OCI-M2 (cell line): ENCODE data around the gene PARP3.

ENCODE experiments used
- DNase-seq: peaks from one replicate; lab custom pipeline; 2025; ENCODE audit not compliant: unreplicated experiment; lab: John Stamatoyannopoulos, UW

The PARP3 gene

DNA sequence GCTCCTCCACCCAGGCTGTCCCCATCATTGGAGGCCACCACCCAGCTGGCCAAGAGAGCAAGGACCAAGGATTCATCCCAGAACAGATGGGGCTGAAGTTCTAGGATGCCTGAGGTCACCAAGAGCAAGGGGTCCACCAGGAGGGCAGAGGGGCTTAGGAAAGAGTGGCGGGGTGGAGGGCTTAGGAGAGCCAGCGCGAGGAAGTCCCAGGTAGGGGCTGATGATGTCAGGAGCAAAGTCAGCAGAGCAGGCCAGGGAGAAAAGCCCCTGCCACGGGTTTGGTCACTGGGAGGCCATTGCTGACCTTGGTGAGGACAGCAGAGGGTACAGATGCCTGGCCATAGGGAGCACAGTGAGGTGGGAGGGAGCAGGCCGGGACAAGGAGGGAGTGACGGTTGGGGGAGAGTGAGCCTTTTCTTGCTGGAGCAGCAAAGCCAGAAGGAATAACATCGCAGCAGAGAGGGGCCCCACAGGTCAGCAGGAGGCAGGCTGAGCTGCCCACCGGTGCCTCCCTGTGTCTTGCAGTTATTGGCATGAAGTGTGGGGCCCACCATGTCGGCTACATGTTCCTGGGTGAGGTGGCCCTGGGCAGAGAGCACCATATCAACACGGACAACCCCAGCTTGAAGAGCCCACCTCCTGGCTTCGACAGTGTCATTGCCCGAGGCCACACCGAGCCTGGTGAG lies 5.2 kb downstream of the PARP3 start:
- no peak for DNase-seq

DNA sequence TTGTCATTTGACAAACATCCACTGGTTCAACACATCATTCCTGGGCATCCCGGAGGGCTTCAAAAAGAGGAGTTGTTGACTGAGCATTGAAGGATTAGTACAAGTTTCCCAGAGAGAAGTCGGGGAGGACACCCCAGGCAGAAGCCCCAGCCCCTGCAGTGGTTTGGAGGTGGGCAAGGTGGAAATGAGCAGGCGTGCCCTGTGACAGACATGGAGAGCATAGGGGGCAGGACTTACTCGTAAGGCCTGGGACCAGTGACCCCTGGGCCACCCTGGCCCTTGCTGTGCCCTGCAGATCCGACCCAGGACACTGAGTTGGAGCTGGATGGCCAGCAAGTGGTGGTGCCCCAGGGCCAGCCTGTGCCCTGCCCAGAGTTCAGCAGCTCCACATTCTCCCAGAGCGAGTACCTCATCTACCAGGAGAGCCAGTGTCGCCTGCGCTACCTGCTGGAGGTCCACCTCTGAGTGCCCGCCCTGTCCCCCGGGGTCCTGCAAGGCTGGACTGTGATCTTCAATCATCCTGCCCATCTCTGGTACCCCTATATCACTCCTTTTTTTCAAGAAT lies 5.9 kb downstream of the PARP3 start:
- DNase-seq = no peak

DNA sequence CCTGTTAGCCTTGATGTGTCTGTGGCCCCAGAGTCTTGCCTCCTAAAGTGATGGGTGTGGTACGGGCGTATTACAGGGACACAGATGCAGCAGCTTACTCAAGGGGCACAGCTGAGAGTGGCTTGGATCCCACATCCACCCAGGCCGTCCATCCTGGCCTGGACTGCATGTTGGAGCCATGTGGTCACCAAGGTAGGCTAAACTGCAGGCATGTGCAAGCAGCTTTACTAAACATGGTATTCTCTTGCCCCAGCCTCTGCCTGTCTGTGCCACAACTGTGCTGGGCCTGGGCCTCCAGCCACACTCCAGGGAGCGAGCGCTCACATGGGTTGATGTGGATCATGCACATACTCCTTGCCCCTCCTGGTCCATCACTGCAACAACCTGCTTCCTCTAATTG lies 7.0 kb downstream of the PARP3 start:
- DNase-seq = no peak

DNA sequence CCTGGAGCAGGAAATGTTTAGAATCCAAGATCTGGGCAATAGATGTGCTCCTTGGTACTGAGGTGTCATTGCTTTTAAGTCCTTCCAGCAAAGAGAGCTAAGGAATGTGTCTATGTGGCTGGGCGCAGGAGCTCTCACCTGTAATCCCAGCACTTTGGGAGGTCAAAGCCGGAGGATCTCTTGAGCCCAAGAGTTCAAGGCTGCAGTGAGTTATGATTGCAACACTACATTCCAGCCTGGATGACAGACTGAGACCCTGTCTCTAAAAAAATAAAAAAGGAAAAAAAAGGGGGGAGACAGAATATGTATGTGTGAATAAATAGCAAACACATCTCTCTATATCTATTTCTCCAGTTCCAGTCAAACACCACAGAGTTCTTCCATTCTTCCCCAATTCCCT lies 8.7 kb downstream of the PARP3 start:
- no peak for DNase-seq

DNA sequence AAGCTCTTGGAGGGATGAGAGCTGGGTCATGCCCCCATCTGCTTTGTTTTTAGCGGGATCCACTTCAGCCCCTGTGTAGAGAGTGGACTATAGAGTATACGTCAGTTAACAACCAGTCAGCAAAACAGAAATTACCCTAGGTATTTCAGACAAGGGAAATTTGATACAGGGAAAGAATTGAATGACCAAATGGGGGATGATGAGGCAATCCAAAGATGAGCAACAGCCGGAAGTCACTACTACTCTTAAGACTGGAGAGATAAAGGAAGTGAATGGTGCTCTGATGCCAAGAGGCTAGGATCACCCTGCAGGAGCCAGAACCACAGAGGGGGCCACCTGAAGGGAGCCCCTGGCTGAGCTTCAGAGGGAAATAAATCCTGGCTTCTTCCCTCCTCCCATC lies 11.3 kb downstream of the PARP3 start:
- no peak for DNase-seq

DNA sequence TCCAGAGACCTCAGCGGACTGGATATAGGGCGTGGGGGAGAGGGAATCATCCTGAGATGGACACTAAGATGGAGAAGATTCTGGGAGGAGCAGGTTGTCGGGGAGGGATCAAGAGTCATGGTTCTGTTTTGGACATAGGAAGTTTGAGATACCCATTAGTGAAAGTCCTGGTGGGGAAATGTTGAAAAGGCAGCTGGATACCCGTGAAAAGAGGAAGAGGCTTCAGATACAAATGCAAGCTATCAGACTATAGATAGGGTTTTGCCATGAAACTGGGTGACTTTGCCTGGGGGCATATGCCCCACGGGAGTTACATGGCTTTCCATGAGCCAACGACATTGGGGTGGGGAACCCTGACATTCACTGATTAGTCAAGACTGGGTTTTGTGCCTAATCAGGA lies 11.9 kb downstream of the PARP3 start:
- no peak for DNase-seq

DNA sequence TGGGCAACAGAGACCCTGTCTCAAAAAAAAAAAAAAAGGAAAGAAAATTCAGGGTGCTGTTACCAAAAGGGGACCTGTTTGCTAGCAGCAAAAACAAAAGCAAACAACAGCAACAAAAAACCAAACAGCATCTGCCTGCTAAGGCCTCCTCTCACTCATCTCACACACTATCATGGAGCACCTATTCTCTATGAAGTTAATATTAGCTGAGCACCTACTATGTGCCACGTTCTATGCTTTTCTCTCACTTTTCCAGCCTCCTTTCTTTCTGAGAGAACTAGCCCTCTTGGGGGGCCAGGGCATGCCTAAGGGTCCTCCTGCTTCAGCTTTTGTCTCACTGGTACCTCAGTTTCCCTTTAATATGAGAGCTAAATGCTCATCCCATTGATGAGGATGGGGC lies 12.6 kb downstream of the PARP3 start:
- no peak for DNase-seq

DNA sequence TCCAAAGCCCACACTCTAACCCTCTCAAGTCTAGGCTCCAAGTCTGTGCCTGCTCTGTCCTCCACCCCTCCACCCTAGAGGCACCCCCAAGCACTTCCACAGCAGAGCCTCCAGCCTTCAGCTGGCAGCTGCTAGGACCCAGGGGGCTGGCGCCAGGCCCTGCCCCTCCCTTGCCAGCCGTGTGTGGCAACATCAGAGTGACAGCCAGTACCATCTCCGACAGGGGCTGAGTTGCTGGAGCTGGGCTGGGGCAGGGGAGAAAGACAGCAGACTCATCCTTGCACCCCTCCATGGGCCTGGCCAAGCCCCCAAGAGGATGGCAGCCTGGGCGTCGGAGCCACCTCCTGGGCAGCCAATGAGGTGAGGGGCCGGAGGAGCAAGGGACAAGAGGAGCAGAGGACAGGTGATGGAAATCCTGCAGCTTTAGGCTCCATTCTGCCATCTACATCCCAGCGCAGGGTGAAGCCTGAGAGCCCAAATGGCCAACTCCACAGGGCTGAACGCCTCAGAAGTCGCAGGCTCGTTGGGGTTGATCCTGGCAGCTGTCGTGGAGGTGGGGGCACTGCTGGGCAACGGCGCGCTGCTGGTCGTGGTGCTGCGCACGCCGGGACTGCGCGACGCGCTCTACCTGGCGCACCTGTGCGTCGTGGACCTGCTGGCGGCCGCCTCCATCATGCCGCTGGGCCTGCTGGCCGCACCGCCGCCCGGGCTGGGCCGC lies 13.2 kb downstream of the PARP3 start, which contains the start of gene GPR62:
Gene GPR62 (plus strand): TSS at position 207 of the 718 bp plus-strand sequence. CDS start 272 bp downstream, at position 479.
- DNase-seq = no peak

DNA sequence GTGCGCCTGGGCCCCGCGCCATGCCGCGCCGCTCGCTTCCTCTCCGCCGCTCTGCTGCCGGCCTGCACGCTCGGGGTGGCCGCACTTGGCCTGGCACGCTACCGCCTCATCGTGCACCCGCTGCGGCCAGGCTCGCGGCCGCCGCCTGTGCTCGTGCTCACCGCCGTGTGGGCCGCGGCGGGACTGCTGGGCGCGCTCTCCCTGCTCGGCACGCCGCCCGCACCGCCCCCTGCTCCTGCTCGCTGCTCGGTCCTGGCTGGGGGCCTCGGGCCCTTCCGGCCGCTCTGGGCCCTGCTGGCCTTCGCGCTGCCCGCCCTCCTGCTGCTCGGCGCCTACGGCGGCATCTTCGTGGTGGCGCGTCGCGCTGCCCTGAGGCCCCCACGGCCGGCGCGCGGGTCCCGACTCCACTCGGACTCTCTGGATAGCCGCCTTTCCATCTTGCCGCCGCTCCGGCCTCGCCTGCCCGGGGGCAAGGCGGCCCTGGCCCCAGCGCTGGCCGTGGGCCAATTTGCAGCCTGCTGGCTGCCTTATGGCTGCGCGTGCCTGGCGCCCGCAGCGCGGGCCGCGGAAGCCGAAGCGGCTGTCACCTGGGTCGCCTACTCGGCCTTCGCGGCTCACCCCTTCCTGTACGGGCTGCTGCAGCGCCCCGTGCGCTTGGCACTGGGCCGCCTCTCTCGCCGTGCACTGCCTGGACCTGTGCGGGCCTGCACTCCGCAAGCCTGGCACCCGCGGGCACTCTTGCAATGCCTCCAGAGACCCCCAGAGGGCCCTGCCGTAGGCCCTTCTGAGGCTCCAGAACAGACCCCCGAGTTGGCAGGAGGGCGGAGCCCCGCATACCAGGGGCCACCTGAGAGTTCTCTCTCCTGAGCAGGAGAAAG lies 14.0 kb downstream of the PARP3 start:
- no peak for DNase-seq

DNA sequence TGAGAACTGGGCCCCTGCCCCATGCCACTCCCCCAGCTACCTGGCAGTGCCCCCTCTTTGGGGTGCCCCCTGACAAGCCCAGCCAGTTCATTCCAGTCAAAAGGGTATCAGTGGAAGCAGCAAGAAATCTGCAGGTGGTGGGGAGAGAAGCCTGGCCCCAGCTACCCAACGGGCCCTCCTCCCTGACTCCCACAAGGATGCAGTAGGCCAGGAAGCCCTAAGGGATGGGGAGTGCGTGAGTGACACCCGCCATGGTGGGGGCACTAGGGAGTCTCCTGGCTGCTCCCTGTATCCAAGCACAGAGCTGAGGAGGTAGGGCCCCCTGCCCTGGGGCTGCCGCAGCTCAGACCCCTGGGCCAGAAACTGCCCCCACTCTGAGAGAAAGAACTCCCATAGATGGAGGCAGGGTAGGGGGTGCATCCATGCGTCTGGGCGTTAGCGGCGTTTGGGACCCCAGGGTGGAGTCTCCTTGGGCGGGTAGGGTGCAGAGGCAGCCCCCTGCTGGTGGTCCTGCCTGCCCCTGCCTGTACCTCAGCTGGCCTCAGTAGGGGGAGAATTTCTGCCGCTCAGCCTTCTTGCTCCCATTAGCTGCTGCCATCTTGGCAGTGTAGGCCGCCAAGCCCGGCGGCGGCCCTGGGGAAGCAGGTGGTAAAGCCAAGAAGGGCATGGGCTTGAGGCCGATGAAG lies 15.5 kb downstream of the PARP3 start:
- no peak for DNase-seq

DNA sequence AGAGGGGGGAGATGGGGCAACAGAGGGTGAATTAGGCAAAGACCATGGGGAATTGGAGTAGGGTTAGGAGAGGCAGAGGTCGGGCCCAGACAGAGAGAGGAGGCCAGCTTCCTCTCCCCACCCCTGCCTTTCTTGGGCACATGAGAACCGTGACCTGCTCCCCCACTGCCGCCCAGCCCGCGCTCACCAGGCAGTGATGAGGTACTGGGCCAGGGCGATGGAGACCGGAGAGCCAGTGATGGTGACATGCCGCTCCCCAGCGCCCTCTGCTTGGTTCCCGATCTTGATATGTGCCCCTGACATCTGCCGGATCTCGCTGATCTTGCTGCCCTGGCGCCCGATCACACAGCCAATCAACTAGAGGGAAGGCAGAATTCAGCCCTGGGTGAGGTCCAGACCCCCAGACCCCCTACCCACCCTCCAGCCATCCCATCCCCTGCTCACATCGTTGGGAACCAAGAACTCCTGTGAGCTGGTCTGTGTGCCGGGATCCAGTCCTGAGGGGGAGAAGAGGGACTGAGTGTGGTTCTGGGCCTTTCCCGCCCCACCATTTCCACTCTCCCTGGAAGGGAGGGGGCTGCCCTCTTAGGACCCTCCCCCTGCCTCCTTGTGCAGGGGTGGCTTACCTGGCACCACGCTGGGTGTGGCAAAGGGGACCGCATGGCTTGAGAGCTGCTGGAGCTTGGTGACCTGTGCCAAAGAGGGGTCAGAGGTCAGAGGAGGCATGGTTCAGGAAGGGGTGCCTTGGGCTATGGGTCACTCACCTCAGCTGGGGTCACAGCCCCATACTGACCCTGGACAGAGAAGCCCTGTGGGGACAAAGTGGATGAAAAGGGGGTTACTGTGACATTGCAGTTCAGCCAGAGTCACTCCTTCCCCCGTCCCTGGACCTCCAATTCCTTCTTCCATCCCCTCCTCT lies 16.7 kb downstream of the PARP3 start:
- DNase-seq = no peak

DNA sequence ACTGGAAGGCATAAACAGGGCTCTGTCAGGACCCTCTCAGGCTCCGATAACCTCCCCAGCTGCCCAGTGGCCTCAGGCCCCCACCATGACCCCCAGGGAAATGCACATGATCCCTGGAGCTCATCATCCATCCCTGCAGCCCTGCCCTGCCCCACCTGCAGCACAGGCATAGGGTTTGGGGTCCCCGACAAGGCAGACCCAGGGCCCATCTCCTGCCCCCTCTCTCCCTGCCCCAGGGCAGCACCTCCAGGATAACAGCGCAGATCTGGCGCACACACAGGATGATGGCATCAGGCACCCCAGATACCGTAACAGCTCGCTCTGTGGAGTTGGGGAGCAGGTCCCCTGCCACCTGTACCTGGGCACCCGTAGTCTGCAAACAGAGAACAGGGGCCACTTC lies 17.5 kb downstream of the PARP3 start:
- DNase-seq = no peak

DNA sequence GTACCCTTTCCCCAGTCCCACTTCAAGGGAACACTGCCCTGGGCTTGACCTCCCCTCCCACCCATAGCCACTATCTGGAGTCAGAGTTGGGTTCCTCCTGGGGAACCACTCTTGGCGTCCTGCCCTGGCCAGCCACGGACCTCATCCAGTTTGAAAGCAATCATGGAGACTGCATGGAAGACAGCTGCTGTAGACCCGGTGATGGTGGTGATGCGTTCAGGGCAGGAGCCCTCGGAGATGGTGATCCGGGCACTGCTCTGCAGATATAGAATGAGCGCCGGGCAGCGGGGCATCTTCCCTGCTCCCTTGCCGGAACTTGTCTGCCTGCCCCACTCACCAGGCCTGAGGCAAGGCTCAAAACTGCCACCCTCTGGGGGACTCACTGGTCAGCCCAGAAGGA lies 18.2 kb downstream of the PARP3 start:
- DNase-seq = no peak

DNA sequence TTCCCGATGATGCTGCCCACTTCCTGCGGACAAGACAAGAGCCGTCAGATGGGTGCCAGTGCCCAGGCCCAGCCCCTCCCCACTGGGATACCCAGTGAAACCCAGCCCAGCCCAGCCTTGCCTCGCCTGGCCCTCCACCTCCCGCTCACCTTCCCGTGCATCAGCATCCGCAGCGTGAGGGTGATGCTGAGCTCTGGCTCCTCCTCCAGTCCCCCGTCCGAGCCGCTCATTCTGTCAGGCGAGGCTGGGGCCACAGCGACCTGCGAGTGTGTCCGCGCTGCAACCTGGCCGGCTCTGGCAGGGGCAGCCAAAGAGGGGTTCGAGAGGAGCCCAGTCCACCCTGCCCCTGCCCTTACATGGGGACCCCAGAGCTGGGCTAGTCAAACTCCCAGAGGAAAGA lies 18.8 kb downstream of the PARP3 start:
- no peak for DNase-seq

DNA sequence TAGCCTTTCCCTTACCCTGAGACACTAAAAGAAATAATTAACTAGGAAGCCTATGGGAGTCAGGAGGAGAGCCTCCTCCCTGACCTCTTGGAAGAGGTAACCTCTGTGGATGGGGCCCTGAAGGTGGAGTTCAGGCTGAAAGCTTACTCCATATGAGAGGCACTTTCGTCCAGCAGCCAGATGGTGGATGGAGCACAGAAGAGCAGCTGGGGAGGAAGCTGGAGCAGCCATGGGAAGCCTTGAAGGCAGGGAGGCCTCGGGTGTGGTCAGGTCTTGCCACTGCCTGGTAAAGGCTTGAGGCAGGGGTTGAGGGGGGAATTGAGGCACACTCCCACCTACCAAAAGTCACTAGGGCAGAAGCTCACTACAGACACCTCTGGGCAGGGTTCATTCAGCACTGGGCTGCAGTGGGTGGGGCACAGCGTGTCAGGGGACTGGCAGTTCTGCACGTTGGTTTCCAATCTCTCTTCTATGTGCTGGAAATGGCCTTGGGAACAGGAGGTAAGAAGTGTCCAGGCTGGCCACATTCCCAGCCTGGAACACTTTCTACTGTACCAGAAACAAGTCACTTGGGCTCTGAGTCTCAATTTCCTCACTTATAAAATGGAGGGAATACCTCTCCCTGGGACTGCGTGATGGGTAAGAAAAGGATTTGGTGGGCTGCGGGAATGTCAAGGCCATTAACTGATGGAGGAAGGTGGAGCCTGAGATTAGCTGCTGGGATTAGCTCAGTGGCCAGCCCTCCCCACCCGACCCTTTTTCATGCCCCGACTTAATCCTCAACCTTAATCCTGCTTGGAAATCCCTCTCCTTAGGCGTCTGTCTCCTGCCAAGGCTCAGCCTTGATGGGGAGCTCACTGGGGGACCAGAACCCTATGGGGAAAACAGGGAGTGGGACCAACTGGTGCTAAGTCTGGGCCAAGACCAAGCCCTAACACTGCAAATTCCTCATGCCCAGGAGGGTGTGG lies 19.7 kb downstream of the PARP3 start:
- DNase-seq = no peak

DNA sequence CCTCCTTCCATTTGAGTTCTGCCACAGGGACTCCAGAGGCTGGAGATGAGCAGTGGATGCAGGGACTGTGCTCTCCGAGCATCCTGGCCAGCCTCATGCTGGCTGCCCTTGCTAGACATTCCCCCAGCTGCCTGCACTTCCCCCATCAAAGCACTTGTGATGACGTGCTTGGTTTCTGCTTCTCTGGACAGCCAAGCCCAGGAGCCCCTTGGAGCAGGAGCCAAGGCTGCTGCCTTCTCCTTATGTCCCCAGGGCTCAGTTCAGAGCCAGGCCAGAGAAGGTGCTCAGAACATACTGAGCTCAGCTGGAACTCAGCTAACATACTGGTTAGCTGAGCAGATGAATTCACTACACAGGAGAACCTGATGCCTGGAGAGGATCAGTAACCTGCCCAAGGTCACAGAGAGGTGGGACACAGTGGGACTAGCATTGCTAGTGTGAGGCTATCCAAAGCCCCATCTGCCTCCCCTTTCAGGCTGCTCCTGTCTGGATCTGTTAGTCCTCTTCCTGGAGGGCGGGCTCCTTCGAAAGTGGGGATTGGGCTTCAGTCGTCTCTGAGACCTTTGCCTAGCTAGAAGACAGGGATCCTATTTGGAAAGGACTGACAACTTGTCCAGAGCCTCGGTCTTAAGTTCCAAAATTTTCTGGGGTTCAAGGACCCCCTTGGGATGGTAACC lies 20.8 kb downstream of the PARP3 start:
- DNase-seq = no peak

DNA sequence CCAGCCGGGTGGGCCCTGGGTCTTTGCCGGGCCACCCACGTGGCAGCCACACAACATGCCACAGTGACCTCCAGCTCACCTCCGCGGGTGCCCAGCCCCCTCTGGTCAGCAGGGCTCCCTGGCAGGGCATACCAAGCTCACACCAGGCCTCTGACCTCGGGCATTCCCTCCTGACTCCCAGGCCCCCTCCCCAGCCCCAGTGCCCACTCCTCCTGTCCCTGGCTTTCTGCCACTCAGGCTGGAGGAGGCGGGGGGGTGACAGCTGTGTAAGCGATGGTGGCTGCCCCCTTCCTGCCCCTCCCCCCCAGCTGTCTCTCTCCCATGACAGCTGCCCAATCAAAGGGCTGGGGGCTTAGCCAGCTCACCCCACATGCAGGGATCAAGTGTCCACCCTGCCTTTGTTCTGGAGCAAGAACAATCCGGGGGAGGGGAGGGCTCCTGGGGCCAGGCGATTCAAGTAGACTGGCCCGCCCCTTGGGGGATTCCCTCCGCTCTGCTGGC lies 21.8 kb downstream of the PARP3 start:
- no peak for DNase-seq

DNA sequence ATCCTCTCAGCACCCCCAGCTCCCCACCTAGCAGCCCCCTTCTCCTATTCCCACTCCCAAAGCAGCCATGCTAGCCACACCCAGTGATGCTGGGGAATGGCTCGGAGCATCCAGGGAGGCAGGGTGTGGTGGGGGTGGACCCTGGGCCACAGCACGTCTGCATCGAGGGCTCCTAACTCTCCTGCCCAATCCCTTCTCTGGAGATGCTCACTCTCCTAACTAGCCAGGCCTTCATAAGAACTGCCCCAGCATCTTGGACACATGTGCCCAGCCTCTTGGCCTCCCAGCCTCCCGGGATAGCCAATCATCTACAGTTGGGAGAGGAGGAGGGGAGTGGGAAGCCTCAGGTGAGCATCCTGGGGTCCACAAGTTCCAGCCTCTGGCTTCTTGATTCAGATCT lies 22.4 kb downstream of the PARP3 start:
- DNase-seq = no peak
